CD4-positive, alpha-beta T cell treated with Interleukin-10 for 1 hour (primary cell): ENCODE results near the gene PGAM4.
"Not testable (repeated sequence)": the region's sequence is repeated elsewhere in the genome, so short reads cannot be mapped to it uniquely, and the experiment has no call there.

Experiments used
- DNase-seq: peaks from one replicate; pipeline ENCODE4 v3.0.0-alpha.2; 2020

The PGAM4 gene

DNA sequence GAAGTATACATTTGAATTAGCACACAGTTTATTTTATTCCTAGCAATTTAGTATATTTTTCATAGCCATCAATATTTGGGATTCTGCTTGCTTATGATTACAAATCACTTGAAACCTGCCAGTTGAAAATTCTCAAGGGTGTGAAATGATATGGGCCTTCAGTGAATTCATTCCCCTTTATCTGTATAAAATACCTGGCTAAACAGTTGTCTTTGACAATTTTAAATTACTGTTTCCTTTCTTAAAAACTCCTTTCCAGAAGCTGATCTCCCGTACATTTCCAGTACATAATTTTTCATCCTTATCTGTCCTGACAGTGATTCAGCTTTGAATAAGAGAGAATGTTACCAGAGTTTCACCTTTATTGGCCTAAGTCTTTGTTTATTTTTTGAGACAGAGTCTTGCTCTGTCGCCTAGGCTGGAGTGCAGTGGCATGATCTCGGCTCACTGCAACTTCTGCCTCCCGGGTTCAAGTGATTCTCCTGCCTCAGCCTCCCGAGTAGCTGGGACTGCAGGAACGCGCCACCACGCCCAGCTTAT, 45.0 kb downstream of the PGAM4 start:
- no peak for DNase-seq

DNA sequence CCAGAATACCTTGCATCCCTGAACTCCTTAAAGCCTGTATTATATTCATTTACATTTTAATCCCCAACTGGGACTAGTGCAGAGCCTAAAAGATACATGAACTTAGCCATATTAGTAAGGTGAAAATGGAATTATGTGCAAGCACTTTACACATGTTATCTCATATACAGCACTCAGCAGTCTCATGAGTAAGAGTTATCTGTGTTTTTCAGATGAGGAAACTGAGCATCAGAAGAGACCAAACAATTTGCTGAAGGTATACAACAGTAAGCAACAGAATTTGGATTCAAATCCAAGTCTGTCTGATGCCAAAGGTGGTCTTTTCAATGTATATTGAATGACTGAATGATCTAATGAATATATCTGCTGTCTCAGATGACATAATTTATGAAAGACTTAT, 46.7 kb downstream of the PGAM4 start:
- DNase-seq, result no peak

DNA sequence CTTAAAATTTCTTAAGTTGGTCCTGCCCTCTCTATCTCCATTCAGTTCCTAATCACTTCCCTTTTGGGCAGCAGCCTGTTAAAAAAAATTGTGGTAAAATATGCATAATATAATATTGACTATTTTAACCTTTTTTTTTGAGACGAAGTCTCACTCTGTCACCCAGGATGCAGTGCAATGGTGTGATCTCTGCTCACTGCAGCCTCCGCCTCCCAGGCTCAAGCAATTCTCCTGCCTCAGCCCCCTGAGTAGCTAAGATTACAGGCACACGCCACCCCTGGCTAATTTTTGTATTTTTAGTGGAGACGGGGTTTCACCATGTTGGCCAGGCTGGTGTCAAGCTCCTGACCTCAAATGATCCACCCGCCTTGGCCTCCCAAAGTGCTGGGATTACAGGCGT, 50.1 kb downstream of the PGAM4 start:
- not testable (repeated sequence) for DNase-seq

DNA sequence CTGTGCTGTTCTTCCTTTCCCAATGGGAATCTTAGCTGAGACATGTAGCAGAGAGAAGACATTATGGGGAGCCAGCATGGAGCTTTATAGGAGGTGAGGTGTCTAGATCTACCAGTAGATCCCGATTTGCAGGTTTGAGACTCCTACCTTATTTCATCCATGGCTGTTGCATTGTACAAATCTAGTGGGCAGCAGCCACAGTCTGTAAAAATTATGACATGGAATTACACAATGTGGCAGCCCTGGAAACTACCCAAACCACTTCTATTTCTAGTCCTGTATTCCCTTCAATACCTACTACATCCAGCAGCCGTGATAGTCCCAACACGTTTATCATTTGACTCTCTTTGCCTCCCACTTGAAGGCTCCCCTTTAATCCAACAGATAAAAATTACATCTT, 50.9 kb downstream of the PGAM4 start:
- DNase-seq, result no peak
